Measurements from ENCODE around the gene MCF2L2. TPM values are rescaled to one million over a fixed set of nuclear protein-coding genes. Genes with fewer than 3 reads are reported as not detected.

MCF2L2 gene
- total RNA-seq, 2 donors from 2014 or later, result 3.0 to 3.3 TPM

DNA sequence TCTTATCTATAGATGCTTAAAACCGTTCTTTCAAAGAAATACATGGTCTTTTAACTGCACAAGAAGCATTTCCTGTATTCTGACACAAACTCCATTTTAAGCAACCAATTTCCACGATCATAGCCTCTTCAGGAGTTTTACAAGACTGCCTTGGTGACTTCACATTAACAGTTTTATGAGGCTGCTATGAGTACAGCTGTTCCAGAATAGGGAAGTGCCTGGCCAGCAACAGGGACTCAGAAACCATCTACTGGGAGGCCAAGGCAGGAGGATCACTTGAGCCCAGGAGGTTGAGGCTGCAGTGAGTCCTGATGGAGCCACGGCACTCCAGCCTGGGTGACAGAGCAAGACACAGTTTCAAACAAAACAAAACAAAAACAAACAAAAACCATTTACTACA, 96.9 kb downstream of the MCF2L2 start:
- H3K4me1 Mint-ChIP-seq (ENCODE audit: low read depth in 2 of 2), result peaks cover 8 to 9% of the 10 kb centered on the region in 2 donors
- ATAC-seq (no peak), DNase-seq (ENCODE audit: low spot score) (no peak)
- H3K9me3 Mint-ChIP-seq, result no peaks in the 10 kb centered on the region
- H3K27me3 Mint-ChIP-seq, result no peaks in the 10 kb centered on the region
- no peak overlapping the region for H3K27ac Mint-ChIP-seq
- H3K4me3 Mint-ChIP-seq, result no peak overlapping the region
- no peaks in the 10 kb centered on the region for H3K36me3 Mint-ChIP-seq

DNA sequence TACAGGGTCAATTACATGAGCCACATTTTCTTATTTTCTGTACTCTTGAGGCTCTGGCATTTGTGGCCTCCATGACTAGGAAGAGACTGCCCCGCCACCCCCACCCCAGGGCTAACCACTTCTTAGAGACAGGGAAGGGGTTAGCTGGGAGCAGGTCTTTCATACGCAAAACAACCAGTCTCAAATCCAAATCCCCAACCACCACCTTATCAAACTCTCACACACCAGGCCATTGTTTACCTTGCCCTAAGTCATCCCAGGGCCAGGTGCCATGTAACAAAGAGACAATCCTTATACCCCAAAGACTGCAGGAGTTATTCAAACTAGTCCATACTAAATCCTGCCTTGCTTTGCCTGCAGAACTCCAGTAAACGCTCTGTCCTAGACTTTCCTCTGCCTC, 97.5 kb downstream of the MCF2L2 start:
- no peaks in the 10 kb centered on the region for H3K27me3 Mint-ChIP-seq
- peaks cover 8 to 9% of the 10 kb centered on the region in 2 donors for H3K4me1 Mint-ChIP-seq (ENCODE audit: low read depth in 2 of 2)
- no peaks in the 10 kb centered on the region for H3K9me3 Mint-ChIP-seq
- no peak overlapping the region for H3K27ac Mint-ChIP-seq
- DNase-seq (ENCODE audit: low spot score), result no peak
- no peak overlapping the region for H3K4me3 Mint-ChIP-seq
- no peaks in the 10 kb centered on the region for H3K36me3 Mint-ChIP-seq
- ATAC-seq, result no peak

DNA sequence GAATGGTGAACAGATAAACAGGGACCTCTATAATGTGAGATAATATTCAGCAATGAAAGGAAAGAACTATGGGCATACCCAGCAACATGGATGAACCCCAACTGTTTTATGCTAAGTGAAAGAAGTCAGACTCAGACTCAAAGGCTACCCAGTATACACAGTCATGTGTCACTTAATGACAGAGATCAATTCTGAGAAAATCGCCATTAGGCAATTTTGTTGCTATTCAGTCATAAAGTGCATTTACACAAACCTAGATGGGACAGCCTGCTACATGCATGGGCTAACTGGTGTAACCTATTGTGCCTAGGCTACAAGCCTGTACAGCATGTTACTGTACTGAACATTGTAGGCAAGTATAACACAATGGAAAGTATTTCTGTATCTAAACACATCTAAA, 98.9 kb downstream of the MCF2L2 start:
- H3K27me3 Mint-ChIP-seq, result no peaks in the 10 kb centered on the region
- no peak for DNase-seq (ENCODE audit: low spot score)
- no peak overlapping the region for H3K4me3 Mint-ChIP-seq
- H3K36me3 Mint-ChIP-seq, result no peaks in the 10 kb centered on the region
- no peaks in the 10 kb centered on the region for H3K9me3 Mint-ChIP-seq
- no peak overlapping the region for H3K27ac Mint-ChIP-seq
- H3K4me1 Mint-ChIP-seq (ENCODE audit: low read depth in 2 of 2), result peaks cover 8 to 9% of the 10 kb centered on the region in 2 donors
- no peak for ATAC-seq

DNA sequence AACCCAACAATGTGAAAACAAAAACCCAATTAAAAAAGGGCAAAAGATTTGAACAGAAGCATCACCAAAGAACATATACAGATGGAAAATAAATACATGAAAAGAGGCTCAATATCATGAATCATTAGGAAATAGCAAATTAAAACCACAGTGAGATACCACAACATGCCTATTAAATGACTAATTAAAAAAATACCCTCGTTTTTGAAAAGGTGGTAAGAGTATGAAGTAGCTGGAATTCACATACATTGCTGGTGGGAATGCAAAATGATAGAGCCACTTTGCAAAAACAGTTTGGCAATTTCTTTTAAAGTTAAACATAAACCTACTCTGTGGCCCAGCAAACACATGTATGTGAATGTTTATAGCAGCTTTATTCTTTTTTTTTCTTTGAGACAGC, 99.6 kb downstream of the MCF2L2 start:
- Mint-ChIP-seq H3K4me3 (no peak overlapping the region), H3K36me3 (no peaks in the 10 kb centered on the region), H3K9me3 (no peaks in the 10 kb centered on the region), H3K27me3 (no peaks in the 10 kb centered on the region), H3K4me1 (ENCODE audit: low read depth in 2 of 2) (peaks cover 8 to 9% of the 10 kb centered on the region in 2 donors), H3K27ac (no peak overlapping the region)
- DNase-seq (ENCODE audit: low spot score), result no peak
- ATAC-seq, result no peak

DNA sequence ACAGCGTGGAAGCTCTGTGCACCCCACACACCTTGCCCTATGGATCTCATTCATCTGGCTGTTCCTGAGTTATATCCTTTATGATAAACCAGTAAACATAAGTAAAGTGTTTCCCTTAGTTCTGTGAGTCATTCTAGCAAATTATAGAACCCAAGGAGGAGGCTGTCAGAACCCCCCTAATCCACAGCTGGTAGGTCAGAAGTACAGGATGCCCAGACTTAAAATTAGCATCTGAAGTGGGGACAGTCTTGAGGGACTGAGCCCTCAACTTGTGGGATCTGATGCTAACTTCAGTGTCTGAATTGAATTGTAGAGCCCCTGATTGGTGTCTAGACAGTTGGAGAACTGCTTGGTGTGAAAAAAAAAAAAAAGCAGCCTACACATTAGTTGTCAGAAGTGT, 100.3 kb downstream of the MCF2L2 start:
- no peak for DNase-seq (ENCODE audit: low spot score)
- no peaks in the 10 kb centered on the region for H3K36me3 Mint-ChIP-seq
- H3K27me3 Mint-ChIP-seq, result no peaks in the 10 kb centered on the region
- no peak overlapping the region for H3K27ac Mint-ChIP-seq
- no peak for ATAC-seq
- H3K4me1 Mint-ChIP-seq (ENCODE audit: low read depth in 2 of 2), result peaks cover 8 to 9% of the 10 kb centered on the region in 2 donors
- H3K9me3 Mint-ChIP-seq, result no peaks in the 10 kb centered on the region
- H3K4me3 Mint-ChIP-seq, result no peak overlapping the region

DNA sequence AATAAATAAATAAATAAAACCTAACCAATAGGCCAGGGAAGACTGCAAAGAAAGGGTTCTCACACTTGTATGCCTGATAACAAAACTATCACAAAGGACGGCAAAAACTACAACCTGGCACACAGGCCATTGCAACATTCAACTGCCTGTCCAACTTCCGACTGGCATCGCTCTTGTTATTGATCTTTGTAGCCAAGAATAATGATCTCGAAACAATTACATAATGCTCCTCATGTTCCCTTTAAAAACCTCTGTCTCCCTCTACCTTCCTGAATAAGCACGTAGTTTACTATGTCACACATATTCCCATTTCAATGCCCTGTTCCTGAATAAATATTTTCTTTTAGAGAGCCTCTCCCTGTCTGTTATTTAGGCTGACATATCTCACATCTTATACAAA, 101.1 kb downstream of the MCF2L2 start:
- Mint-ChIP-seq H3K27ac (no peak overlapping the region), H3K27me3 (no peaks in the 10 kb centered on the region), H3K36me3 (no peaks in the 10 kb centered on the region), H3K9me3 (no peaks in the 10 kb centered on the region), H3K4me3 (no peak overlapping the region), H3K4me1 (ENCODE audit: low read depth in 2 of 2) (peaks cover 8 to 9% of the 10 kb centered on the region in 2 donors)
- DNase-seq (ENCODE audit: low spot score) (no peak), ATAC-seq (no peak)

DNA sequence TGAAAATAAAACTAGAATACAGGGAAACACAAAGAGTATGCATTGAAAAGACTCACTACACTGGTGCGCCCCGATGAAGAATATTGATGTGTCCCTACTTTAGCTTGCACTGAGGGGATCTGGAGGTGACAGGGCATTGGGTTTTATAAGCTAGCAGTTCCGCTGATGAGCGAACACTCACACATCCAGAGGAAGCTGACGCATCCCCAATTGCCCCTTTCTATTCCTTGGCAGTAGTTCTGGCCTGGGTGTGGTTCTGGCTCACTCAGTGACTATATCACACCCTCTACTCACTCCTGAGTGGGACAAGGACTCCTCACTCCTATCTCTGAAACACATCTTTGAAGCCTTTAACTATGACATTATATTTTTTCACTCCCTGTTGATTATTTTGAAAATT, 104.3 kb downstream of the MCF2L2 start:
- ATAC-seq (no peak), DNase-seq (ENCODE audit: low spot score) (no peak)
- H3K4me3 Mint-ChIP-seq, result no peak overlapping the region
- H3K27me3 Mint-ChIP-seq, result no peaks in the 10 kb centered on the region
- H3K36me3 Mint-ChIP-seq, result no peaks in the 10 kb centered on the region
- peaks cover 8 to 9% of the 10 kb centered on the region in 2 donors for H3K4me1 Mint-ChIP-seq (ENCODE audit: low read depth in 2 of 2)
- H3K27ac Mint-ChIP-seq, result no peak overlapping the region
- no peaks in the 10 kb centered on the region for H3K9me3 Mint-ChIP-seq

DNA sequence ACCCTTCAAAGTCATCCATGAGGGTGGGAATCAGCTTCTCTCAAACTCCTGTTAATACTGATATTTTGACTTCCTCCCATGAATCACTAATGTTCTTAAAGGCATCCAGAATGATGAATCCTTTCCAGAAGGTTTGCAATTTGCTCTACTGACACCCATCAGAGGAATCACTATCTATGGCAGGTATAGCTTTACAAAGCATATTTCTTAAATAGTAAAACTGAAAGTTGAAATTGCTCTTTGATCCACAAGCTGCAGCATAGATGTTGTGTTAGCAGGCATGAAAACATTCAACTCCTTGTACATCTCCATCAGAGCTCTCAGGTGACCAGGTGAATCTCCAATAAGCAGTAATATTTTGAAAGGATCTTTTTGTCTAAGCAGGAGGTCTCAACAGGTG, 109.0 kb downstream of the MCF2L2 start:
- Mint-ChIP-seq H3K4me3 (no peak overlapping the region), H3K4me1 (ENCODE audit: low read depth in 2 of 2) (no peaks in the 10 kb centered on the region), H3K9me3 (no peaks in the 10 kb centered on the region), H3K27me3 (no peaks in the 10 kb centered on the region), H3K27ac (no peak overlapping the region), H3K36me3 (no peaks in the 10 kb centered on the region)
- ATAC-seq (no peak), DNase-seq (ENCODE audit: low spot score) (no peak)

DNA sequence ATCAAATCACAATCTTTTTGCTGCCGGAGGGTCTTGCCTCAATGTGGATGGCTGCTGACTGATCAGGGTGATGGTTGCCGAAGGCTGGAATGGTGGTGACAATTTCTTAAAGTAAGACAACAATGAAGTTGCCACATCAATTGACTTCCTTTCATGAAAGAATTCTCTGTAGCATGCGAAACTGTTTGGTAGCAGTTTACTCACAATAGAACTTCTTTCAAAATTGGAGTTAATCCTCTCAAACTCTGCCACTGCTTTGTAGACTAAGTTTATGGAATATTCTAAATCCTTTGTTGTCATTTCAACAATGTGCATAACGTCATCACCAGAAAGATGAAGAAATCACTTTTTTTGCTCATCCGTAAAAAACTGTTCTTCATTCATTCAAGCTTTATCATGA, 109.5 kb downstream of the MCF2L2 start:
- no peaks in the 10 kb centered on the region for H3K36me3 Mint-ChIP-seq
- DNase-seq (ENCODE audit: low spot score), result no peak
- no peak overlapping the region for H3K4me3 Mint-ChIP-seq
- H3K4me1 Mint-ChIP-seq (ENCODE audit: low read depth in 2 of 2), result no peaks in the 10 kb centered on the region
- ATAC-seq, result no peak
- H3K27ac Mint-ChIP-seq, result no peak overlapping the region
- H3K27me3 Mint-ChIP-seq, result no peaks in the 10 kb centered on the region
- H3K9me3 Mint-ChIP-seq, result no peaks in the 10 kb centered on the region

DNA sequence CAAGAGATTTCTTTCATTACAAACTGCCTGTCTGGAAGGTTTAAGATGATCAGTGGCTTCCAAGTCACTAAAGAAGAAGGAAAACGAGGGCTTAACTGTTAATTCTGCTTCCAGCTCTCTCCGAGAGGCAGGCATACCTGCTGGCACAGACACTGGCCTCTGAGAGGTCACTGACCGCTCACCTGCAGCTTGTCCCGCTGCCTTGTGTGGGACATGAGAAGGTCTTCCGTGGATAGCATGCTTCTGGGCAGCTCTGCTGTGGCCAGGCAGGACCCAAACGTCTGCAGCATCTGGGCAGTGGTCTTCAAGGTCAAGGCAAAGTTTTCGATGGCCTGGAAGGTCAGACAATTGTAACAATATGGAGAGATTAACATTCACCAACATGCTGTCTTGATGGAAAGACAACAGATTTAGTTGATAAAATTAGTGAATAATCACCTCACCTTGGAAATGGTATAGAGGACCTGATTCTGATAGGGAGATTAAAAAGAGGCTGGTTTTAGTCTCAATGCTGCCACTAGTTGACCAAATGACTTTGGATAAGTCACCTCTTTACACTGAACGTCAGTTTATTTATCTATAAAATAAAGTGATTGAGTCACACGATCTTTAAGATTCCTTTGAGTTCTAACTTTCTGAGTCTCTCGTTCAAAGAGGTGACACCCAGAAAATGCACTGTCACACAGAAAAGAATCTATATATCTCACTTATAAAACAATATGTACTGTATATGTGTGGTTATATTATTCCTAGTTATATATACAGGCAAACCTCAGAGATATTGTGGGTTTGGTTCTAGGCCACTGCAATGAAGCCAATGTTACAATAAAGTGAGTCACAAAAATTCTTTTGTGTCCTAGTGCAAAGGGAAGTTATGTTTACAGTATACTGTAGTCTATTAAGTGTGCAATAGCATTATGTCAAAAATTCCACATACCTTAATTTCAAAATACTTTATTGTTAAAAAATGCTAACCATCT, 110.2 kb downstream of the MCF2L2 start:
- Mint-ChIP-seq H3K4me1 (ENCODE audit: low read depth in 2 of 2) (no peaks in the 10 kb centered on the region), H3K27ac (no peak overlapping the region), H3K27me3 (no peaks in the 10 kb centered on the region), H3K9me3 (no peaks in the 10 kb centered on the region), H3K4me3 (no peak overlapping the region), H3K36me3 (no peaks in the 10 kb centered on the region)
- ATAC-seq, result no peak
- no peak for DNase-seq (ENCODE audit: low spot score)

DNA sequence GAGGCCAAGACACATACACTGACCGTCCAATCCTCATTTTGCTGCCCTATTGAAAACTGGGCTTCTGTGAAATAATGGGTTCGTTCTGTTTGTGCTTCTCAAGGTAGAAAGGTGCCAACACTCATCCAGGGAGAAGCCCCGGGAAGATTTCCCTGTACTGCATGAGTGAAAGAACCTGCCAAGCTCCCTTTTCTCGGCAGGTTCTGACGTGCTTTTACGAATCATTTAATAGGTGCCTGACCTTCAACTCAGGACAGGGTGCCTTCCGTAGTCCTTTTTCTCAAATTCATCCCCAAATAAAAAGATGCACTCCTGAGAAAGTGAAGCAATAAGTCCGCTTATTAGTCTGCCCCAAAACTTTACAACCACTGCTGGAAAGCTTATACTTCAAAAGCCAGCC, 111.1 kb downstream of the MCF2L2 start:
- DNase-seq (ENCODE audit: low spot score) (no peak), ATAC-seq (no peak)
- no peaks in the 10 kb centered on the region for H3K4me1 Mint-ChIP-seq (ENCODE audit: low read depth in 2 of 2)
- H3K27me3 Mint-ChIP-seq, result no peaks in the 10 kb centered on the region
- no peak overlapping the region for H3K27ac Mint-ChIP-seq
- H3K4me3 Mint-ChIP-seq, result no peak overlapping the region
- H3K9me3 Mint-ChIP-seq, result no peaks in the 10 kb centered on the region
- no peaks in the 10 kb centered on the region for H3K36me3 Mint-ChIP-seq

DNA sequence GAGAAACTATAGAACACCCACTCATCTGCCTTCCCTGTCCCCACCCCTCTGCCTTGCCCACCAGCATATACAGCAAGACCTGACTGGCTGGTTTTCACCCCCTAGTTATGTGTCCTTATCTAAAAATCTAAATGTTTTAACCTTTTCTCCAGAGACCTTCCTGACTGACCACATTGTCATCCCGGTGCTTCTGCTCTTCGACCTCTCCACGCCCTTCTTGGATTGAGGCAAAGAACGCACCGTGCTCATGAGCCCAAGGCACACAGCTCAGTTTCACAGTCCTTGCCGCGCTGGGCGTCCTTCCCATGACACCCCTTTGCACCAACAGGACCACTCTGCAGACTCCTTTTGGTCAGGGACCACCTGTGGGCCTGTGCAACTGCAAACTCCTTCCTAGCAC, 112.7 kb downstream of the MCF2L2 start:
- ATAC-seq, result no peak
- no peaks in the 10 kb centered on the region for H3K9me3 Mint-ChIP-seq
- no peaks in the 10 kb centered on the region for H3K36me3 Mint-ChIP-seq
- H3K4me1 Mint-ChIP-seq (ENCODE audit: low read depth in 2 of 2), result no peaks in the 10 kb centered on the region
- H3K4me3 Mint-ChIP-seq, result no peak overlapping the region
- no peak for DNase-seq (ENCODE audit: low spot score)
- no peaks in the 10 kb centered on the region for H3K27me3 Mint-ChIP-seq
- H3K27ac Mint-ChIP-seq, result no peak overlapping the region

DNA sequence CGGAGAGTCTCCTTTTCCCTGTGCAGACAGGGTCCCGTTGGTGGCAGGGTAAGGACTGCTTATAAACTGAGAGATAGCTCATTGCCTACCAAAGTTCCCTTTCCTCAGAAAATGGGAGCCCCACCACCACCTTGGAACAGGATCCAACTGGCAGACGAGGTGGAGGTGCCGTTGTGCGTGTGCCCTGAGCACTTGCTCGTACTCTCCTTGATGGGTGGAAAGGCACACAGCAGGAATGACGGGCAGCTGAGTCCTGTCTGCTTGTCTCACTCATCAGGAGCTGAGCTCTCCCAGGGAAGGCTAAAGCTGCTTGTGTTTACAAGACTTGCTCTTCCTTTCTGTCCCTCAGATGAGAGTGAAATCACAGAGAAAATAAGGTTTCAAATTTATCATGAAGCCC, 114.7 kb downstream of the MCF2L2 start:
- ATAC-seq (no peak), DNase-seq (ENCODE audit: low spot score) (no peak)
- no peak overlapping the region for H3K27ac Mint-ChIP-seq
- H3K36me3 Mint-ChIP-seq, result no peaks in the 10 kb centered on the region
- H3K4me3 Mint-ChIP-seq, result no peak overlapping the region
- no peaks in the 10 kb centered on the region for H3K9me3 Mint-ChIP-seq
- H3K4me1 Mint-ChIP-seq (ENCODE audit: low read depth in 2 of 2), result no peaks in the 10 kb centered on the region
- H3K27me3 Mint-ChIP-seq, result no peaks in the 10 kb centered on the region

DNA sequence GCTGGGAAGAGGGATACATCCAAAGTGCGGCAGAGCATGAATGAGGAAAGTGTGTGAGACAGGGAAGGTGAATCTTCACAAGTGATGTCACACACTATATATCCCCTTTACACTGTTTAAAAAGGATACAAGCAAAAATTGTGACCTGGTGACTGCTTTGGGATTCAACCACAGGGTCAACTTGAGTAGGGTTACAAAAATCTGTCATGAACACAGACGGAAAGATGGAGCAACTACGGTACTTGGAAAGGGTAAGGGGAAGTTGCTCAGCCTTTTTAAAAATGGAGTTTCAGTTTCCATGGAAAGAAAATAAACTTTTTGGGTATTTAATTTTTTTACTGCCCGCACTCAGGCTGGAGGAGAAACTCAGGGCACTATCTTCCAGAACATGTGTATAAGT, 115.1 kb downstream of the MCF2L2 start:
- Mint-ChIP-seq H3K9me3 (no peaks in the 10 kb centered on the region), H3K27ac (no peak overlapping the region), H3K4me3 (no peak overlapping the region)

DNA sequence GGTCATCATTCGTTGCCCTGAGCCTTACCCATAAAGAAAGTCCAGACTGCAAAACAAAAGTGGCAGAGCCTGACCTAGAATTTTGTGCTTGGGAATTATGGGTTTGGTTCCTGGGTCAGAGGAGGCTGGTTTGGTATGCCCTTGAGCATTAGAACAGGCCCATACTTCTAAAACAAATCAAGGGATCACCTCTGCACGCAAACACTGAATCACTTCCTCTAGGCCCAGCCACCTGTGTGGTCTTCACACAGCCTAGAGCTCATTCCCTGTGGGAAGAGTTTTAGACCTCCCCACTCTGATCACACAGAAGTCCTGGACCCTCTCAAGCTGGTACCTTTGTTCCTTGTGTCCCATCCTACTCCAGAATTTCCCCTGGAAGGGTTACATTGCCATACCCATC, 116.0 kb downstream of the MCF2L2 start:
- Mint-ChIP-seq H3K9me3 (no peaks in the 10 kb centered on the region), H3K4me1 (ENCODE audit: low read depth in 2 of 2) (peaks cover 0 to 2% of the 10 kb centered on the region in 2 donors), H3K27me3 (no peaks in the 10 kb centered on the region), H3K4me3 (no peak overlapping the region), H3K27ac (no peak overlapping the region), H3K36me3 (no peaks in the 10 kb centered on the region)
- ATAC-seq (no peak), DNase-seq (ENCODE audit: low spot score) (no peak)

More for the DNA sequence above, 115.1 kb downstream of the MCF2L2 start:
- no peaks in the 10 kb centered on the region for H3K27me3 Mint-ChIP-seq
- no peaks in the 10 kb centered on the region for H3K36me3 Mint-ChIP-seq
- H3K4me1 Mint-ChIP-seq (ENCODE audit: low read depth in 2 of 2), result no peaks in the 10 kb centered on the region
- ATAC-seq (no peak), DNase-seq (ENCODE audit: low spot score) (no peak)
